Epidermal melanocyte (primary cell): ENCODE measurements around the gene TRIOBP.

Experiments
- DNase-seq: peaks from one replicate; pipeline ENCODE4 v3.0.0; 2011; ENCODE audit warnings: low spot score; ENCODE audit not compliant: insufficient read length

The TRIOBP gene

DNA sequence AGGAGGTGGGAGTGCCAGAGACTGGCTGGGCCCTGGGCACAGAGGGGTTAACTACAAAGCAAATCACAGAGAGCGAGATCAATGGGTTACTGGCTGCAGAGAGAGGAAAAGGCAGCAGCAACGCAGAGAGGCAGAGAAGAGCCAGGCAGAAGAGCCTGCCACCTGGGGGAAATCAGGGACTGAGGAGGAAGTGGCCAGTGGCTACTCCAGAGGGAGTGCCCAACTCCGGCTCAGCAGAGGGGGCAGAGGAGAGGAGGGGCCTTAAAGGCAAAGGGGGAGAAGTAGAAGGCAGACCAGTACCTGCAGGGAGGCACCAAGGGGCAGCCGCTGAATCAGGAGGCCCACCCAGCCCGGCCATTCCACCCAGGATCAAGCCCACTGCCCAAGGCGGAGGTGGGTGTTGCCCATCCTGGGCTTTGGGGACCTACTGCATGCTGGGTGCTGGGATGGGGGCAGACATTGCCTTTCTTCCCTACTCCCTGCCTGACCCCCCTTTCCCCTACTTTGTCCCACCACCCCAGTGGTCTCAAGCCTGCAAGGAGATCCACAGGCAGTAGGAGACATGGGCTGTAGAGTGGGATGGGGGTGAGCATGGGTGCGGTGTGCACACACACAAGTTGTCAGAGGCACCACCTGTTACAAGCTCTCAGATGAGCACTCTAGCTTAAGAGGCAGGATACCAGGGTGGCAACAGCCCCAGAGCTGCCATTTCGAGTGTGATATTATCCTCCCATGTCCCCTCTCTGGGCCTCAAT is 125.4 kb downstream of the TRIOBP start:
- no peak for DNase-seq

DNA sequence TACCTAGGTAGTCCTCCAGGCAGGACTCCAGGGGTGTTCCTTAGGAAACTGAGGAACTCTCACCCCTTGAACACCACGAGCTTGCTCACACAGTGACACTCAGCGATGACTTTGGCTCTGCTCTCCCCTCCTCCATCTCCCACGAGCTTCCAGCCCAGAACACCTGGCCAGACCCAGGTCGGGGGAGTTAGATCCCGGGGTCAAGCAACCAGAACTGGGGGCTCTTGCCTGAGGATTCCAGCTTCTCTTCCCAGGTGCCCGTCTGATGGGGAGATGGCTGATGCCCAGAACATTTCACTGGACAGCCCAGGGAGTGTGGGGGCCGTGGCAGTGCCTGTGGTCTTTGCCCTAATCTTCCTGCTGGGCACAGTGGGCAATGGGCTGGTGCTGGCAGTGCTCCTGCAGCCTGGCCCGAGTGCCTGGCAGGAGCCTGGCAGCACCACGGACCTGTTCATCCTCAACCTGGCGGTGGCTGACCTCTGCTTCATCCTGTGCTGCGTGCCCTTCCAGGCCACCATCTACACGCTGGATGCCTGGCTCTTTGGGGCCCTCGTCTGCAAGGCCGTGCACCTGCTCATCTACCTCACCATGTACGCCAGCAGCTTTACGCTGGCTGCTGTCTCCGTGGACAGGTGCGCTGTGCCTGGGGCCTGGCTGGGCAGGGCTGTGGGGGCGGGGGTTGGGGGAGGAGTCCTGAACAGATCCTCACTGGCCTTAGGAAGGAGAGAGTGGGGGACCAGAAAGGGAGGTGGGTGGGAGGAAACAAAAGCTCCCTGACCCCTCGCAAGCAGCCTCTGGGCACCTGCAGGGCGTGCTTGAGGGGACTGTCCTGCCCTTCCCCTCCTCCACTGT is 126.5 kb downstream of the TRIOBP start, which contains the start of gene GALR3:
Gene GALR3, plus strand, starts transcription at position 249 of the 852 bp plus-strand sequence. Its CDS starts 25 bp downstream, at position 274.
- DNase-seq = no peak

DNA sequence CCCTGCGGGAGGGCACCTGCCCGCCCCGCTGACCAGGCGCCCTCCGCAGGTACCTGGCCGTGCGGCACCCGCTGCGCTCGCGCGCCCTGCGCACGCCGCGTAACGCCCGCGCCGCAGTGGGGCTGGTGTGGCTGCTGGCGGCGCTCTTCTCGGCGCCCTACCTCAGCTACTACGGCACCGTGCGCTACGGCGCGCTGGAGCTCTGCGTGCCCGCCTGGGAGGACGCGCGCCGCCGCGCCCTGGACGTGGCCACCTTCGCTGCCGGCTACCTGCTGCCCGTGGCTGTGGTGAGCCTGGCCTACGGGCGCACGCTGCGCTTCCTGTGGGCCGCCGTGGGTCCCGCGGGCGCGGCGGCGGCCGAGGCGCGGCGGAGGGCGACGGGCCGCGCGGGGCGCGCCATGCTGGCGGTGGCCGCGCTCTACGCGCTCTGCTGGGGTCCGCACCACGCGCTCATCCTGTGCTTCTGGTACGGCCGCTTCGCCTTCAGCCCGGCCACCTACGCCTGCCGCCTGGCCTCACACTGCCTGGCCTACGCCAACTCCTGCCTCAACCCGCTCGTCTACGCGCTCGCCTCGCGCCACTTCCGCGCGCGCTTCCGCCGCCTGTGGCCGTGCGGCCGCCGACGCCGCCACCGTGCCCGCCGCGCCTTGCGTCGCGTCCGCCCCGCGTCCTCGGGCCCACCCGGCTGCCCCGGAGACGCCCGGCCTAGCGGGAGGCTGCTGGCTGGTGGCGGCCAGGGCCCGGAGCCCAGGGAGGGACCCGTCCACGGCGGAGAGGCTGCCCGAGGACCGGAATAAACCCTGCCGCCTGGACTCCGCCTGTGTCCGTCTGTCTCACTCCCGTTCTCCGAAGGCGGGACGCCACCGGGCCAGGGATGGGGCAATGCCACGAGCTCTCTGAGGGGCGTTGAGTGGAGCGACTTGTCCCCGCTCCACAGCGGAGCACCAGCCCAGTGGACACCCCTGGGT is 128.1 kb downstream of the TRIOBP start:
- DNase-seq = no peak
